AG04450 (cell line): ENCODE measurements around the gene HGD. TPM values are rescaled to one million over a fixed set of nuclear protein-coding genes. Genes with fewer than 3 reads are reported as not detected.
A peak's percentile ranks its signal among the peaks of the same experiment; 100 is the strongest.

Source experiments
- CTCF ChIA-PET: fragments of 300-600, 350-600 bp; formaldehyde crosslinking; extraction: SDS; loops from one replicate; lab custom pipeline; 2022; ENCODE audit warnings: antibody characterized with exemption, inconsistent platforms; lab: Charles Lee
- POLR2A ChIA-PET: fragments of 350-600 bp; formaldehyde crosslinking; extraction: SDS; loops from one replicate; lab custom pipeline; 2021; ENCODE audit warnings: antibody characterized with exemption, inconsistent platforms; lab: Yijun Ruan, JAX
- DNase-seq: peaks from one replicate; pipeline ENCODE4 v3.0.0-alpha.2; 2011; ENCODE audit warnings: low read depth, low spot score
- H3K27ac ChIP-seq: one replicate; pipeline ENCODE4 v1.5.1; 2012; ENCODE audit warnings: low read depth, low read length, control low read depth
- H3K27me3 ChIP-seq: one replicate; pipeline ENCODE4 v1.6.0; 2012; ENCODE audit warnings: low read length; ENCODE audit not compliant: control insufficient read depth, insufficient read depth
- H3K4me3 ChIP-seq: 2 replicates; pipeline ENCODE4 v1.5.1; 2011; ENCODE audit warnings: mild to moderate bottlenecking, low read depth, low read length, control low read depth
- H3K9me3 ChIP-seq: 2 replicates; pipeline ENCODE4 v1.5.1; 2012; ENCODE audit warnings: low read length; ENCODE audit not compliant: control insufficient read depth, insufficient read depth
- CTCF ChIP-seq: IDR thresholded peaks from 2 replicates; pipeline ENCODE4 v1.5.1; 2011; ENCODE audit warnings: low read depth, low read length, control low read depth, inconsistent platforms
- polyA plus RNA-seq: library from polyadenylated mRNA; depleted of rRNA; stranded (reverse); fragments of >200 nt; gene quantifications from 2 replicates; pipeline ENCODE4 v1.2.3, GENCODE V29; 2011; rRNA removed
- small RNA-seq: library from RNA; depleted of rRNA; stranded (forward); fragments of <200 nt; gene quantifications from one replicate; pipeline ENCODE3, GENCODE V24; 2012; ENCODE audit warnings: low read depth; ENCODE audit not compliant: insufficient read length

HGD gene
- polyA plus RNA-seq, 1 experiment, result 0.14 TPM

DNA sequence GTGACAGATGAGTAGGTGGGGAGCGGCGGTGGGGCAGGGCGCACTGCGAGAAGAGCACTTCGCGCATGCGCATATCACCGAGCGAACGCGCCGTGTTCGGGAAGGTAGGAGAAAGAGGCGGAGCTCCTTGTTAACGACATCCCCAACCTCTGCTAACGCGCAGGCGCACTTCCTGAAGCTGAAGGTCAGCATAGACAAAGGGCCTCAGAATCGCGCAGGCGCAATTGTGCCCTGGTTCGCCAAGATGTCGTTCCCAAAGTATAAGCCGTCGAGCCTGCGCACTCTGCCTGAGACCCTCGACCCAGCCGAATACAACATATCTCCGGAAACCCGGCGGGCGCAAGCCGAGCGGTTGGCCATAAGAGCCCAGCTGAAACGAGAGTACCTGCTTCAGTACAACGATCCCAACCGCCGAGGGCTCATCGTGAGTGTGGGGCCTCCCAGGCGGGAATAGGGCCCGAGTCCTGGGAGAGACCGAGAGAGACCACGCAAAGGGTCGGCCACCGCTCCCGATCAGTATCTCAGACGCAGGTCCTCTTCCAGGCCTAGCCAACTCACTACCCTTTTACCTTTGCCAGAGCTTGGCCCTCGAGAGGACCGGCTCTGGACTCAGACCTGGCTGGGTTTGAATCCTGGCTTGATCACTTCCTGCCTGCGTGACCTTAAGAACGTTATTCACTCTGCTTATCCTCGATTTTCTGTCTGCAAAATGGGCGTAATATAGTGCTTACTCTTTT, 85.8 kb downstream of the HGD start, which contains the start of gene NDUFB4:
NDUFB4 (plus strand) TSS at position 221 of the 737 bp plus-strand sequence; CDS start at position 245, 24 bp downstream.
- Histone ChIP-seq H3K9me3 (no peaks in the 10 kb centered on the region), H3K27me3 (no peaks in the 10 kb centered on the region), H3K4me3 (peak within 1 kb of the TSS; percentile 85), H3K27ac (peak within 1 kb of the TSS; percentile 88)
- ChIA-PET POLR2A (interaction anchor here (0.5 to 1.3 kb wide), 9 partner anchors 9 to 199 kb away, joined by 3 to 6 read pairs (median 5); partner anchors contain the start of genes GTF2E1 and RABL3), CTCF (interaction anchor here (0.9 to 4.5 kb wide), 6 partner anchors 27 to 351 kb away, joined by 3 to 41 read pairs (median 16); no protein-coding TSS in a partner anchor)
- TF ChIP-seq CTCF, result no peak
- peak; percentile 98 for DNase-seq

DNA sequence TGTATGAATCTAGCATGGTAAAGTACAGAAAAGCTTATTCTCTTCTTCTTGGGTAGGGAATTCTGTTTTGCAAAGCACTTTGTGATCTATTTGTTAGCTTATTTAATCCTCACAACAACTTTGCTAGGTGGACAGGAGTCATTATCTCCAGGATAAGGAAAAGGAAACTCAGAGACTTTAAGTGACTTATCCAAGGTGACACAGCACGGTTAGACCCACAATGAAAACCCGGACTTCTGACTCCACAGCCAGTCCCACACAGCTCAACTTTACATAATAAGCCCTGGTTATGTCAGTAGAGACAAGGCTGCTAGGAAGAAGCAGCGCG, 86.3 kb downstream of the HGD start:
- H3K9me3 ChIP-seq, result no peaks in the 10 kb centered on the region

GRCh38 chr3:120587332-120587975, 94.6 kb downstream of the HGD start:
- DNase-seq, result no peak
- no peak overlapping the region for H3K4me3 ChIP-seq
- no peak for TF ChIP-seq CTCF
- H3K27ac ChIP-seq, result no peak overlapping the region
- ChIA-PET POLR2A (no interaction called here), CTCF (interaction anchor here (0.6 to 1.4 kb wide), 4 partner anchors 20 to 186 kb away, joined by 3 to 9 read pairs (median 6); no protein-coding TSS in a partner anchor)
- H3K9me3 ChIP-seq, result no peaks in the 10 kb centered on the region
- H3K27me3 ChIP-seq, result peaks cover 2% of the 10 kb centered on the region

More for the DNA sequence above, 86.3 kb downstream of the HGD start:
- no peak for TF ChIP-seq CTCF
- Histone ChIP-seq H3K27me3 (no peaks in the 10 kb centered on the region), H3K27ac (no peak overlapping the region), H3K4me3 (peak overlapping the region; percentile 85)
- CTCF ChIA-PET, result interaction anchor here (0.9 to 4.5 kb wide), 6 partner anchors 26 to 351 kb away, joined by 3 to 41 read pairs (median 16); no protein-coding TSS in a partner anchor
- POLR2A ChIA-PET, result interaction anchor here (0.5 to 1.3 kb wide), 9 partner anchors 9 to 199 kb away, joined by 3 to 6 read pairs (median 5); partner anchors contain the start of genes GTF2E1 and RABL3
- DNase-seq, result no peak

Small RNAs within 50 kb of the gene (small RNA-seq; reads per million reads assigned to genes)
- gene MTCO1P29, result not detected
- gene MTCO2P29, result not detected

Other genes with a start within 250 kb of the HGD start
- 1,126 and 1,300 TPM in 2 replicates for gene FSTL1, start 231.2 kb downstream of the HGD start, polyA plus RNA-seq
- 174 and 183 TPM in 2 replicates for gene NDUFB4, start 85.9 kb downstream of the HGD start, polyA plus RNA-seq
- gene RABL3, start 60.3 kb upstream of the HGD start, polyA plus RNA-seq, result 7.9 and 9.3 TPM in 2 replicates
- gene GTF2E1, start 60.5 kb upstream of the HGD start, polyA plus RNA-seq, result 12.8 and 15.5 TPM in 2 replicates
- not detected in 2 replicates for gene STXBP5L, start 226.0 kb upstream of the HGD start, polyA plus RNA-seq